ENCODE measurements around the gene RERE. TPM values are rescaled to one million over a fixed set of nuclear protein-coding genes. Genes with fewer than 3 reads are reported as not detected.

RERE gene
- total RNA-seq, 1 experiment from 2014 or later, result 217 TPM

DNA sequence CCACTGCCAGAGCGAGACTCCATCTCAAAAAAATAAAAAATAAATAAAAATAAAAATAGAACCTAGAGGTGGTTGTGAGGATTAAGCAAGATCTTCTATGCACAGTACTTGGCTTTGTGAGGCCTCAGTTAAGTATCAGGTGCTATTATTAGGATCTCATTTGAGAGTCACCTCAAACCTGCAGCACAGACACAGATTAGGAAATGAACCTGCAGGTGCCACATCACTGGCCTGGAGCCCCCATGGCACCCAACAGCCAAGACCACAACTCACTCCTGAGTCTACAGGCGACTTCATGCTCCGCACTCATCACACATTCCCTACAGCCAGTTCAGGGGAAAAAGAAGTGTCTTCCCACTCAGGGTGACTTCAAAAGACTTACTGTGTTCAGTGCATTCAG lies 322.8 kb downstream of the RERE start:
- ATAC-seq, result no peak
- ChIA-PET CTCF (no interaction called here), POLR2A (no interaction called here)
- in situ Hi-C loops (cut with HindIII; ENCODE audit: low pct_unique_long_range_greater_than_20kb, low sequenced_read_pairs) (no loop called here), intact Hi-C loops (cut with micrococcal nuclease; ENCODE audit: unreplicated experiment) (no loop called here)
- Histone ChIP-seq H3K4me3 (ENCODE audit: low read depth in 2 of 2, low read length in 2 of 2) (no peak overlapping the region), H3K9me3 (ENCODE audit: control insufficient read depth, insufficient read depth, low read depth, low read length) (no peaks in the 10 kb centered on the region), H3K27ac (ENCODE audit: low read length) (no peak overlapping the region), H3K36me3 (ENCODE audit: control insufficient read depth, insufficient read depth, low read length) (peaks cover 3% of the 10 kb centered on the region), H3K27me3 (ENCODE audit: control insufficient read depth, insufficient read depth, low read length) (no peaks in the 10 kb centered on the region), H3K4me1 (ENCODE audit: control insufficient read depth, insufficient read depth, low read length) (peaks cover 15% of the 10 kb centered on the region; the same call in 1 of the 2 replicates)
- DNase-seq (ENCODE audit: low read depth, low spot score), result no peak
- BruUV-seq (replicated peaks), result no TSS peak
- TF ChIP-seq SIN3A (IDR thresholded peaks at IDR 0.05; ENCODE audit: borderline replicate concordance, insufficient read depth, low read depth, low read length), result no peak
- TF ChIP-seq, protein P1, sequence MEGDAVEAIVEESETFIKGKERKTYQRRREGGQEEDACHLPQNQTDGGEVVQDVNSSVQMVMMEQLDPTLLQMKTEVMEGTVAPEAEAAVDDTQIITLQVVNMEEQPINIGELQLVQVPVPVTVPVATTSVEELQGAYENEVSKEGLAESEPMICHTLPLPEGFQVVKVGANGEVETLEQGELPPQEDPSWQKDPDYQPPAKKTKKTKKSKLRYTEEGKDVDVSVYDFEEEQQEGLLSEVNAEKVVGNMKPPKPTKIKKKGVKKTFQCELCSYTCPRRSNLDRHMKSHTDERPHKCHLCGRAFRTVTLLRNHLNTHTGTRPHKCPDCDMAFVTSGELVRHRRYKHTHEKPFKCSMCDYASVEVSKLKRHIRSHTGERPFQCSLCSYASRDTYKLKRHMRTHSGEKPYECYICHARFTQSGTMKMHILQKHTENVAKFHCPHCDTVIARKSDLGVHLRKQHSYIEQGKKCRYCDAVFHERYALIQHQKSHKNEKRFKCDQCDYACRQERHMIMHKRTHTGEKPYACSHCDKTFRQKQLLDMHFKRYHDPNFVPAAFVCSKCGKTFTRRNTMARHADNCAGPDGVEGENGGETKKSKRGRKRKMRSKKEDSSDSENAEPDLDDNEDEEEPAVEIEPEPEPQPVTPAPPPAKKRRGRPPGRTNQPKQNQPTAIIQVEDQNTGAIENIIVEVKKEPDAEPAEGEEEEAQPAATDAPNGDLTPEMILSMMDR (IDR thresholded peaks at IDR 0.05), result no peak
- no peak for TF ChIP-seq TCF7L2 (IDR thresholded peaks at IDR 0.05; ENCODE audit: low read depth, low read length)
- TF ChIP-seq POLR2AphosphoS5 (IDR thresholded peaks at IDR 0.05; ENCODE audit: low read depth, low read length), result no peak
- TF ChIP-seq, protein P2, sequence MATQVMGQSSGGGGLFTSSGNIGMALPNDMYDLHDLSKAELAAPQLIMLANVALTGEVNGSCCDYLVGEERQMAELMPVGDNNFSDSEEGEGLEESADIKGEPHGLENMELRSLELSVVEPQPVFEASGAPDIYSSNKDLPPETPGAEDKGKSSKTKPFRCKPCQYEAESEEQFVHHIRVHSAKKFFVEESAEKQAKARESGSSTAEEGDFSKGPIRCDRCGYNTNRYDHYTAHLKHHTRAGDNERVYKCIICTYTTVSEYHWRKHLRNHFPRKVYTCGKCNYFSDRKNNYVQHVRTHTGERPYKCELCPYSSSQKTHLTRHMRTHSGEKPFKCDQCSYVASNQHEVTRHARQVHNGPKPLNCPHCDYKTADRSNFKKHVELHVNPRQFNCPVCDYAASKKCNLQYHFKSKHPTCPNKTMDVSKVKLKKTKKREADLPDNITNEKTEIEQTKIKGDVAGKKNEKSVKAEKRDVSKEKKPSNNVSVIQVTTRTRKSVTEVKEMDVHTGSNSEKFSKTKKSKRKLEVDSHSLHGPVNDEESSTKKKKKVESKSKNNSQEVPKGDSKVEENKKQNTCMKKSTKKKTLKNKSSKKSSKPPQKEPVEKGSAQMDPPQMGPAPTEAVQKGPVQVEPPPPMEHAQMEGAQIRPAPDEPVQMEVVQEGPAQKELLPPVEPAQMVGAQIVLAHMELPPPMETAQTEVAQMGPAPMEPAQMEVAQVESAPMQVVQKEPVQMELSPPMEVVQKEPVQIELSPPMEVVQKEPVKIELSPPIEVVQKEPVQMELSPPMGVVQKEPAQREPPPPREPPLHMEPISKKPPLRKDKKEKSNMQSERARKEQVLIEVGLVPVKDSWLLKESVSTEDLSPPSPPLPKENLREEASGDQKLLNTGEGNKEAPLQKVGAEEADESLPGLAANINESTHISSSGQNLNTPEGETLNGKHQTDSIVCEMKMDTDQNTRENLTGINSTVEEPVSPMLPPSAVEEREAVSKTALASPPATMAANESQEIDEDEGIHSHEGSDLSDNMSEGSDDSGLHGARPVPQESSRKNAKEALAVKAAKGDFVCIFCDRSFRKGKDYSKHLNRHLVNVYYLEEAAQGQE (IDR thresholded peaks at IDR 0.05; ENCODE audit: insufficient read depth in 1 of 2, low read depth in 2 of 2, low read length in 1 of 2), result no peak

DNA sequence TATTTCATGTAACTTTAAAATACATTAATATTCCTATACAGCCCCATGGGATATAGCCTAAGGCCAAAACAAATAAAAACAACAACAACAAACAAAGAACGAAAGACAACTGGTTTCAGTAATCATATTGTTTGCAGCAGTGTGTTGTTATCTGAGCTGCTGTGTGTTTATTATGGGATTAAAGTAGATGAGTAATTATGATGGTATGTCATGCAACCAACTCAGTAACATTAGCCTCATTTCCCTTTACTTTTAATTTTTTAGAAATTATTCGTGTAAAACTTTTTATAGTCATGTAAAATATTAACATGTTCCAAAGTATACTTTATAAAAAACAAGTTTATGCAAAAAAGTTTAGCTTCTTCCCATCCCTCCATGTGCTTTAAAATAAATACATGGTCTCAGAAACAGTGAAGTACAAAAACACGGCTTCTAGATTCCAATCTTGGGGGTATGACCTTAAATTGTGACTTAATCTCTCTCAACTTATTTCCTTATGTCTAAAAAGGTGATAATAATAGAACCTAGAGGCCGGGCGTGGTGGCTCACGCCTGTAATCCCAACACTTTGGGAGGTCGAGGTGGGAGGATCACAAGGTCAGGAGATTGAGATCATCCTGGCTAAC lies 323.4 kb downstream of the RERE start:
- intact Hi-C loops (cut with micrococcal nuclease; ENCODE audit: unreplicated experiment) (no loop called here), in situ Hi-C loops (cut with HindIII; ENCODE audit: low pct_unique_long_range_greater_than_20kb, low sequenced_read_pairs) (no loop called here)
- Histone ChIP-seq H3K27ac (ENCODE audit: low read length) (no peak overlapping the region), H3K4me3 (ENCODE audit: low read depth in 2 of 2, low read length in 2 of 2) (no peak overlapping the region), H3K36me3 (ENCODE audit: control insufficient read depth, insufficient read depth, low read length) (peaks cover 3% of the 10 kb centered on the region), H3K9me3 (ENCODE audit: control insufficient read depth, insufficient read depth, low read depth, low read length) (no peaks in the 10 kb centered on the region), H3K27me3 (ENCODE audit: control insufficient read depth, insufficient read depth, low read length) (no peaks in the 10 kb centered on the region), H3K4me1 (ENCODE audit: control insufficient read depth, insufficient read depth, low read length) (peaks cover 15% of the 10 kb centered on the region; the same call in 1 of the 2 replicates)
- peak; percentile 66; the same call in 1 of the 2 replicates for ATAC-seq
- no peak for TF ChIP-seq POLR2AphosphoS5 (IDR thresholded peaks at IDR 0.05; ENCODE audit: low read depth, low read length)
- no peak for TF ChIP-seq TCF7L2 (IDR thresholded peaks at IDR 0.05; ENCODE audit: low read depth, low read length)
- TF ChIP-seq, protein P1 (IDR thresholded peaks at IDR 0.05), result no peak
- TF ChIP-seq, protein P2 (IDR thresholded peaks at IDR 0.05; ENCODE audit: insufficient read depth in 1 of 2, low read depth in 2 of 2, low read length in 1 of 2), result no peak
- TF ChIP-seq SIN3A (IDR thresholded peaks at IDR 0.05; ENCODE audit: borderline replicate concordance, insufficient read depth, low read depth, low read length), result no peak
- POLR2A ChIA-PET, result no interaction called here
- no peak for DNase-seq (ENCODE audit: low read depth, low spot score)
- TSS peak; percentile 27 for BruUV-seq (replicated peaks)
- CTCF ChIA-PET, result interaction anchor here (0.6 to 0.8 kb wide), 2 partner anchors 12 to 22 kb away, joined by 3 read pairs; no protein-coding TSS in a partner anchor

All from Panc1 (cell line).